AG09319 (cell line): ENCODE data around the gene RCAN3.

Source experiments
- DNase-seq: peaks from one replicate; pipeline ENCODE4 v3.0.0-alpha.2; 2010; ENCODE audit warnings: low read depth; ENCODE audit errors: extremely low read depth
- TF ChIP-seq, protein P1 (sequence below): IDR thresholded peaks from 2 replicates; pipeline ENCODE4 v1.5.1; 2011; ENCODE audit warnings: low read depth, mild to moderate bottlenecking, inconsistent platforms, low read length, moderate library complexity

The RCAN3 gene

DNA sequence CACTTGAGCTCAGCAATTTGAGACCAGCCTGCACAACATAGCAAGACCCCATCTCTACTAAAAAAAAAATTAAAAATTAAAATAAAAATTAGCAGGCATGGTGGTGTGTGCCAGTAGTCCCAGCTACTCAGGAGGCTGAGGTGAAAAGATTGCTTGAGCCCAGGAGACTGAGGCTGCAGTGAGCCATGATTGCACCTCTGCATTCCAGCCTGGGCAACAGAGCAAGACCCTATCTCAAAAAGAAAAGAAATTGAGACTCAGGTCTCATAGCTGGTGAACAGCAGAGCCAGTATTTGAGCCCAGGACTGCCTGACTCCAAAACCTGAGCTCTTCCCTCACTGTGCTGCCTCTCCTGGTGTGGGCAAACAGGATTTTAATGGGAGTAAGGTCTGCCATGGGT, 28.4 kb upstream of the RCAN3 start:
- no peak for DNase-seq
- TF ChIP-seq, protein P1, sequence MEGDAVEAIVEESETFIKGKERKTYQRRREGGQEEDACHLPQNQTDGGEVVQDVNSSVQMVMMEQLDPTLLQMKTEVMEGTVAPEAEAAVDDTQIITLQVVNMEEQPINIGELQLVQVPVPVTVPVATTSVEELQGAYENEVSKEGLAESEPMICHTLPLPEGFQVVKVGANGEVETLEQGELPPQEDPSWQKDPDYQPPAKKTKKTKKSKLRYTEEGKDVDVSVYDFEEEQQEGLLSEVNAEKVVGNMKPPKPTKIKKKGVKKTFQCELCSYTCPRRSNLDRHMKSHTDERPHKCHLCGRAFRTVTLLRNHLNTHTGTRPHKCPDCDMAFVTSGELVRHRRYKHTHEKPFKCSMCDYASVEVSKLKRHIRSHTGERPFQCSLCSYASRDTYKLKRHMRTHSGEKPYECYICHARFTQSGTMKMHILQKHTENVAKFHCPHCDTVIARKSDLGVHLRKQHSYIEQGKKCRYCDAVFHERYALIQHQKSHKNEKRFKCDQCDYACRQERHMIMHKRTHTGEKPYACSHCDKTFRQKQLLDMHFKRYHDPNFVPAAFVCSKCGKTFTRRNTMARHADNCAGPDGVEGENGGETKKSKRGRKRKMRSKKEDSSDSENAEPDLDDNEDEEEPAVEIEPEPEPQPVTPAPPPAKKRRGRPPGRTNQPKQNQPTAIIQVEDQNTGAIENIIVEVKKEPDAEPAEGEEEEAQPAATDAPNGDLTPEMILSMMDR: no peak

DNA sequence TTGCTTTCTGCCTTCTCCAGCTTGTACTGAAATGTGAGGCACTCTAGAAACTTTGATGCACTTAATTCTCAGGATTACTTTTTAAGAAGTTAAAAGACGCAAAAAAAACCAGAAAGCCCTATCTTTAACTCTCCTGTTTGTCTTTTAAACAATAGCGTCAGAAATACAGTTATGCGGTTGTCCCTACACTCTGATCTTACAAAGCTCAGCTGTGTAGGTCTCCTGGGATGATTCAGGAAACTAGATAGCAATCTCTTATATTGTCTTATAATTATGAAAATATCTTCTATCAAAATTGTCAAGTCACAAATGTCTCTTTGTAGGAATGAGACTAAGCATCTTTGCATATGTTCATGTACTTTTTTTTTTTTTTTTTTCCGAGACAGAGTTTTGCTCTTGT, 26.9 kb upstream of the RCAN3 start:
- TF ChIP-seq, protein P1: no peak
- no peak for DNase-seq

DNA sequence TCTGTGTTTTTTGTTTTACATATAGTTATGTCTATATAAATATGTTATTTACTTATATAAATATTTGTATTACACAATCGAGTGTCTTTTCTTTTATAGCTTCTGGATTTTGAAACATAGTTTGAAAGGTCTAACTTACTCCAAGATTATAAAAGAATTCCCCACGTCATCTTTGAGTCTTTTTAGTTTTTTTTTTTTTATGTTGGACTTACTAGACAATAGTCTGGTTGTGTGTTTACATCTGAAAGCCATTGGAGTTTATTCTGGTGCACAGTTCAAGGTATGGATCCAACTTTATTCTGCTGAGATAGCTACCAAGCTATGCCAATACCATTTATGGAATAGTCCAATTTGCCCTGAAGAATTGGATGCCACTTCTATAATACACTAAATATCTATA, 26.1 kb upstream of the RCAN3 start:
- TF ChIP-seq, protein P1: no peak
- no peak for DNase-seq

DNA sequence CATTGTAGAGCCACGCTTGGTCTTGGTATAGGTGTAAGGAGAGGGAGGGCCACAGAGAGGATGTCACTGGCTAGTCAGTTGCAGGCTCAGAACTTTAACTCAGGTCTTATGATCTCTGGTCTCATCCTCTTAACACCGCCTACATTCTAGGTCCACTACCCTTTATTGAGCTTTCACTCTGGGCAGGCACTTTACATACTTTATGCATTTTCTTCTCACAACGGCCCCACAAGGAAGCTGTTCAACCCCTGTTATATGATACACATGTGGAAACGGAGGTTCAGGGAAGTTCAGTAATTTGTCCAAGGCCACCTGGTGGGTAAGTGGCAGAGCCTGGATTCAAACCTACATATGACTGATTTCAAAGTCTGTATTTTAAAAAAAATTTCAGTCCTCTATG, 25.3 kb upstream of the RCAN3 start:
- TF ChIP-seq, protein P1: no peak
- no peak for DNase-seq

DNA sequence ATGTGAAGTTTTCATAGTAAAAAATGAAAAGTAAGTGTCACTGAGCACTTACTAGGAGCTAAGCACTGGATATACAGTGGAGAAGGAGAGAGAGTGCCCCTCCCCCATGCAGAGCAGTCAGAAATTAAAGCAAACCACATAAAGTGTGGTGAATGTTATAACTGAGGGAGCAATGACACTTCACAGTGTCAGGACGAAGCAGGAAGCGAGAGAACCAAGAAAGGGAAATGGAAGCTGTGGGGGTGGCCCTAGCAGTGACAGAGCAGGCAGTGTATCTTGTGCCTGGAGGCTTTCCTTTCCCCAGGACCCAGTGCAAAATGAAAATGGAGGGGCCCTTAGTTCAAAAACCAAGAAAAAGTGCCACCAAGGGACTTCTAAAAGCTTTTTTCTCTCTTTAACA, 21.5 kb upstream of the RCAN3 start:
- no peak for DNase-seq
- TF ChIP-seq, protein P1: no peak

DNA sequence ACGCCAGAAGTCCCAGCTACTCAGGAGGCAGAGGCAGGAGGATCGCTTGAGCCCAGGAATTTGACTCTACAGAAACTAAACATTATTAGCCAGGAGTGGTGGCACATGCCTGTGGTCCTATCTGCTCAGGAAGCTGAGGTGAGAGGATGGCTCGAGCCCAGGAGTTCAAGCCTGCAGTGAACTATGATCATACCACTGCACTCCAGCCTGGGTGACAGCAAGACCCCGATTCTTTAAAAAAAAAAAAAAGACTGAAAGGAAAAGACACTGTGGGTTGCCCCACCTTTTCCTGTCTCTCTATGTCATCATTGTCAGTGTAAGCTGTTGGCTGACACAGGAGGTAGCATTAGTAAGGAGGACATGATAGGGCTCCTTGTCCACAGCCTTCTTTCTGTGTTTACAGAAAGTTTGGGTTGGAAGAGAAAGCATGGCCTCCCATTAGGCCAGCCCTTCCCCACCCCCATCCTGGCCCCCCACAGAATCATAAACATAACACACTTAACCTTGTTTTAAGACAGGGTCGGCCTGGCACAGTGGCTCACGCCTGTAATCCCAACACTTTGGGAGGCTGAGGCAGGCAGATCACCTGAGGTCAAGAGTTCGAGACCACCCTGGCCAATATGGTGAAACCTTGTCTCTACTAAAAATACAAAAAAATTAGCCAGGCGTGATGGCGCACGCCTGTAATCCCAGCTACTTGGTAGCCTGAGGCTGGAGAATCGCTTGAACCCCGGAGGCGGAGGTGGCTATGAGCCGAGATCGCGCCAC, 20.6 kb upstream of the RCAN3 start:
- DNase-seq: no peak
- TF ChIP-seq, protein P1: no peak

DNA sequence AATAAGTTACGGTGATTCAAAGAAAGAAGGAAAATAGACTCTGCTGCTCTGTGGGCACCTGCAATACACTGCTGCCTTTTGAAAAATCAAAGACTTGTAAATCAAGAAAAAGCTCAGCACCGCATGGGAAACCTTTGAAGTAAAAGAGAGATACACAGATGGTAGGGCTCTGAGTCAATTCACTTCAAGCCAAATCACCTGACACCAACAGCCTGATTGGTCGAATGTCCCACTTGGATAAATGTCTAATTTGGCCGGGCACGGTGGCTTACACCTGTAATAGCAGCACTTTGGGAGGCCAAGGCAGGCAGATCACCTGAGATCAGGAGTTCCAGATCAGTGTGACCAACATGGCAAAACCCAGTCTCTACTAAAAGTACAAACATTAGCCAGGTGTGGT, 19.2 kb upstream of the RCAN3 start:
- TF ChIP-seq, protein P1: no peak
- no peak for DNase-seq
